ENCODE results near the gene ZNF516. TPM values are rescaled to one million over a fixed set of nuclear protein-coding genes. Genes with fewer than 3 reads are reported as not detected.
A peak's percentile ranks its signal among the peaks of the same experiment; 100 is the strongest.

ZNF516 gene
- total RNA-seq, 6 donors from 2014 or later, result 21.9 to 44.3 (median 36.5) TPM

- Histone ChIP-seq H3K4me1 (peaks cover 0 to 27% (median 7%) of the 10 kb centered on the region in 4 donors), H3K27ac (no peak overlapping the region), H3K9me3 (no peaks in the 10 kb centered on the region), H3K4me3 (no peak overlapping the region), H3K27me3 (no peaks in the 10 kb centered on the region), H3K36me3 (no peaks in the 10 kb centered on the region)
- TF ChIP-seq CTCF (IDR thresholded peaks at IDR 0.05) (no peak), EP300 (IDR thresholded peaks at IDR 0.05) (no peak), POLR2AphosphoS5 (IDR thresholded peaks at IDR 0.05) (no peak), POLR2A (IDR thresholded peaks at IDR 0.05) (no peak)
- no peak for ATAC-seq (ENCODE audit: low FRiP score in 2 of 2)
- 68 to 81% methylated on average over 10 to 11 of the region's 11 CpGs for WGBS, 2 donors
- DNase-seq, result no peak
Observed at GRCh38 chr18:76407681-76408080, 87.4 kb downstream of the ZNF516 start.

- 98 to 99% methylated on average over 9 to 14 of the region's 14 CpGs for whole genome bisulfite sequencing, 2 donors
- TF ChIP-seq EP300 (IDR thresholded peaks at IDR 0.05), result no peak
- TF ChIP-seq POLR2AphosphoS5 (IDR thresholded peaks at IDR 0.05), result no peak
- TF ChIP-seq POLR2A (IDR thresholded peaks at IDR 0.05), result no peak
- TF ChIP-seq CTCF (IDR thresholded peaks at IDR 0.05), result no peak
- no peak for ATAC-seq (ENCODE audit: low FRiP score in 2 of 2)
- DNase-seq, result no peak
- Histone ChIP-seq H3K27me3 (no peaks in the 10 kb centered on the region), H3K9me3 (no peaks in the 10 kb centered on the region), H3K4me1 (peaks cover 0 to 21% (median 2%) of the 10 kb centered on the region in 4 donors), H3K27ac (no peak overlapping the region), H3K36me3 (peaks cover 0 to 3% (median 0%) of the 10 kb centered on the region in 4 donors), H3K4me3 (no peak overlapping the region)
Observed at GRCh38 chr18:76406791-76407190, 88.3 kb downstream of the ZNF516 start.

GRCh38 chr18:76405681-76406356 is 89.2 kb downstream of the ZNF516 start:
- Histone ChIP-seq H3K27ac (no peak overlapping the region), H3K4me1 (peaks cover 0 to 12% (median under 1%) of the 10 kb centered on the region in 4 donors), H3K4me3 (no peak overlapping the region), H3K9me3 (no peaks in the 10 kb centered on the region), H3K27me3 (no peaks in the 10 kb centered on the region), H3K36me3 (peaks cover 0 to 3% (median 0%) of the 10 kb centered on the region in 4 donors)
- TF ChIP-seq POLR2A (IDR thresholded peaks at IDR 0.05) (no peak), CTCF (IDR thresholded peaks at IDR 0.05) (peak; percentile 40 to 83 (median 52))
- 71 to 78% methylated on average over 30 to 37 of the region's 37 CpGs for WGBS, 2 donors
- ATAC-seq (ENCODE audit: low FRiP score in 2 of 2) (peak in 1 of 2 donors; percentile 57), DNase-seq (no peak)

- TF ChIP-seq EP300 (IDR thresholded peaks at IDR 0.05), result no peak
- no peak for TF ChIP-seq POLR2A (IDR thresholded peaks at IDR 0.05)
- TF ChIP-seq POLR2AphosphoS5 (IDR thresholded peaks at IDR 0.05), result no peak
- no peak for TF ChIP-seq CTCF (IDR thresholded peaks at IDR 0.05)
- WGBS, 2 donors, result 84% methylated on average over 14 to 17 of the region's 17 CpGs
- DNase-seq, result no peak
Observed at GRCh38 chr18:76405280-76405679, 89.8 kb downstream of the ZNF516 start.

GRCh38 chr18:76404345-76404831 is 90.7 kb downstream of the ZNF516 start:
- Histone ChIP-seq H3K4me1 (peaks cover 0 to 6% (median 0%) of the 10 kb centered on the region in 4 donors), H3K4me3 (no peak overlapping the region), H3K27ac (no peak overlapping the region), H3K9me3 (no peaks in the 10 kb centered on the region), H3K36me3 (peaks cover 0 to 3% (median 0%) of the 10 kb centered on the region in 4 donors), H3K27me3 (no peaks in the 10 kb centered on the region)
- DNase-seq, result no peak
- 76 to 86% methylated on average over 8 of the region's 8 CpGs for WGBS, 2 donors
- ATAC-seq (ENCODE audit: low FRiP score in 2 of 2), result no peak
- no peak for TF ChIP-seq POLR2A (IDR thresholded peaks at IDR 0.05)
- no peak for TF ChIP-seq POLR2AphosphoS5 (IDR thresholded peaks at IDR 0.05)
- no peak for TF ChIP-seq CTCF (IDR thresholded peaks at IDR 0.05)
- no peak for TF ChIP-seq EP300 (IDR thresholded peaks at IDR 0.05)

More at GRCh38 chr18:76405280-76405679, 89.8 kb downstream of the ZNF516 start:
- ATAC-seq (ENCODE audit: low FRiP score in 2 of 2), result no peak
- Histone ChIP-seq H3K4me3 (no peak overlapping the region), H3K36me3 (peaks cover 0 to 3% (median 0%) of the 10 kb centered on the region in 4 donors), H3K4me1 (peaks cover 0 to 10% (median 0%) of the 10 kb centered on the region in 4 donors), H3K9me3 (no peaks in the 10 kb centered on the region), H3K27ac (no peak overlapping the region), H3K27me3 (no peaks in the 10 kb centered on the region)
